Hypothalamus (tissue), 51 donors: ENCODE data around the gene DSCAML1.
A peak's percentile ranks its signal among the peaks of the same experiment; 100 is the strongest.

Experiments
- DNase-seq, 51 donors: peaks; one replicate each; lab custom pipeline; 2025; lab: John Stamatoyannopoulos, UW

Gene DSCAML1

GRCh38 chr11:117426941-117427340, 370.1 kb downstream of the DSCAML1 start:
- DNase-seq = peak in 1 of 51 donors; percentile 34

DNA sequence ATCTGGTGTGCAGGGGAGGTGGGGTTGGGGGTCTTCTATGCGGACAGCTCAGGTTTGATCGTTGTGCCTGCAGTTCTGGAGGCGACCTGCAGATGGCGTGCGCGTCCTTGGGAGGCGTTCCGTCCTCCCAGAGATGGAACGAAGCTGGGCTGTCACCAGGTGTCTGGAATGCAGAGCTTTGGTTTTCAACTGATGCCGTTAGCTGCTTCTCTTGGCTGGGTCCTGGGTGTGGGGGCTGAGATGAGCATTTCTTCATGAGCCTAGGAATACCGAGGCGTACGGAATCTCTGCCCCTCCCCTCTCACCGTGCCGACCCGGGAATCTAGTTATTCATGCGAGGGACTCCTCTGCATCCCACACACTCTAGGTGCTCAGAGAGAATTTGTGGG, 370.7 kb downstream of the DSCAML1 start:
- DNase-seq = peak in 46 of 51 donors; percentile 8 to 82 (median 54)

DNA sequence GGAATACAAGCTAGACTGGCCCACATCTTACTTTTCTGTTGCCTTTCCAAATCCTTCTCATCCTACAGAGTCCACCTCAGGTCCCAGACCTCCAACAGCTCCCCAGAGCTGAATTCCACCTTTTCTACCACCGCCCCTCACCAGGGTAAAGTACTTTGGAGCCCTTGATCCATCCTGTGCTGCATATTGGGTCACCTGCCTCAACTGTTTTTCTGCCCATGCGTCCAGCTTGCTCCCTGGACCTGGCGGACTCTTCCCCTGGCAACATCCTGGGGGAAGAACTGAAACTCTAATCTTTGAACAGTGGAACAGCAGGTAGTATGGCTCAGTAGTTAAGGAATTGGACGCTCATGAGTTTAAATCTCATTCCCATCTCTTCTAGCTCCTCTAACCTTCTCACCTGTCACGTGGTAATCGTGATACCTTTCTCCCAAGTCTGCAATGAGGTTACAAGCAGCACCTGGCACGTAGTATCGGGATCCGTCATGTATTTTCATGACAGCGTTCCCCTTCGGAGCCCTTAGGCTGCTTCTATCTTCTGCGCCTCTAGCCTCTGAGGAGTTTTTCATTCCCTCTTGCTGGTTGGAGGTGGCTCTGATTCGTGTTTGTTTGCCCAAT, 371.2 kb downstream of the DSCAML1 start:
- DNase-seq = no peak

DNA sequence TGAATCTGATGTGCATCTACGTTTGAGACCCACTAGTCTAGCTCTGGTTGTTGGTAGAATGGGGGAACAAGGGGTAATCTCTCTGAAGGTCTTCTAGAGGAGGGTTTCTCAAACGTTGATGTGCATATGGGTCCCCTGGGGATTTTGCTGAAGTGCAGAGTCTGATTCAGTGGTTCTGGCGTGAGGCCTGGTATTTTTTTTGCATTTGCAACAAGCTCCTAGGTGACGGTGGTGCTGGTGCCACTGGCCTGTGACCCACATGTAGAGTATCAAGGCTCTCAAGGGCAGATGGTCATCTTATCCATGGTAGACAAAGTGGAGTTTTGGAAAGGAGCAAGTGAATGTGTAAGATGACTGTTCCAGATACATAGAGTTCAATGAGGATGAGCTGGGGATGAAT, 372.2 kb downstream of the DSCAML1 start:
- no peak for DNase-seq

DNA sequence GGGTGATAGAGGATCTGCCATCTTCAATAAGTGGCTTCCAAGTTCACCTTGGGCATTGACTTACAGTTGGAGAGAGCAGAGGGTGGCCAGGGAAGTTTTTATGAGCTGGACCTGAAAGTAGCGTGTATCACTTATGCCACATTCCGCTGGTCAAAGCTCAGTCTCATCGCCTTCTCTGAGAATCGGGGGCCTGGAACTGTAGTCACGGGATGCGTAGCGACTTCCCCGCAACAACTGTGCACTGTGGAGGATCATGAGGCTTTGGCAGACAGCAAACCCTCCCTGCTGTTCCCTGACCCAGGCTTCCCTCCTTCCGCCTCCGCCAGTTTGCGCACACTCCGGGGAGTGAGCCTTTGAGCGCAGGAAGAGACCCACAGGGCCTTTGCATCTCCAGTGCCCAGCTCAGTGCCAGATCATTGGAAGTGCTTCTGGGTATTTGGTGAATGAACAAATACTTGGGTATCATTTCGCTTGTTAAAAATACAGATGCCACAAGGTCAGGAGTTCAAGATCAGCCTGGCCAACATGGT, 373.9 kb downstream of the DSCAML1 start:
- DNase-seq = no peak

GRCh38 chr11:117421476-117421875, 375.5 kb downstream of the DSCAML1 start:
- no peak for DNase-seq

- DNase-seq = no peak
These were observed 376.0 kb downstream of the DSCAML1 start for GRCh38 chr11:117421041-117421440.

- no peak for DNase-seq
These were observed 376.4 kb downstream of the DSCAML1 start for GRCh38 chr11:117420598-117420997.

DNA sequence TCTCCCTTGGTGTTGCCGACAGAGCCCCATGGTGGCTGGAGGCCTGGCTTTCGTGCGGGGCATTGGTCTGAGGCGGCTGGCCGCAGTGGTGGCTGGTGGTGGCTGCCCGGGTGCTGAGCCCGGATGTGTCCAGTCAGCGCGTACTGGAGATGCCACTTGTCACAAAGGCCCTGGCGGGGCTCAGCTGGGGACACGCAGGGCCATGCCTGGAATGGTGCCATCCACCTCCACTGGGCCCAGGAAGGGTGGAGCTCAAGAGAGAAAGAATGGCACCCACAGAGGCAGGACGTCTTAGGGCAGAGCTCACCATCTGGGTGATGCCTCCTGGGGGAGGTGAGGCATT, 376.9 kb downstream of the DSCAML1 start:
- DNase-seq = no peak

DNA sequence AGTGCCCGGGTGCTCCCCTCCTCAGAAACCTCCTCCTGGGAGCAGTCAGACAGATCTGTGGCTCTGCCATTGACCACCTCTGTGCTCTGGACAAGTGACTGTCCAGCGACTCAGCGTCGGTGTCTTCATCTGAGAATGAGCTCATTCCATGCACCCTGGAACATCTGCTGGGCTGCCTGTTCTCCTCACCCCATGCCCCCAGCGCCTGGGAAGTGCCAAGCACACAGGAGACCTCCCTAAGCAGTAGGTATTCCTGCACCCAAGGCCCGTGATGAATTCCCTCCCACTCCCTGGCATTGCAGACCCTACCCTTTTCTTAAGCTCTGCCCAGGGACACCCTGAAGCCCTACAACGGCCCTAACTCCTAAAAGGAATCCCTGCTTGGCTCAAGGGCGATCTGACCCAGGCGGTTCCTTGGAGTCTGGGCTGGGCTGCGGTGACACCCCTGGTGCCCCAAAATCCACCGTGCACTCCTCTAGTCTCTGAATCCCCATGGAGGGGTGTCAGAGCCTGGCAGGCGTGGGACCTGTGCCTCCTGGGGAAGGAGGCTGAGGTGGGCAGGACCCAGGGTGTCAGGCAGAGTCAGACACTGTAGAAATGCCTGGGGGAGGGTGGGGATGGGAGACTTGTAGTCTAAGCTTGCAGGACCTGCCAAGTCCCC, 377.4 kb downstream of the DSCAML1 start:
- no peak for DNase-seq

- no peak for DNase-seq
These were observed 378.1 kb downstream of the DSCAML1 start for GRCh38 chr11:117418737-117419481.

- DNase-seq = no peak
These were observed 379.2 kb downstream of the DSCAML1 start for GRCh38 chr11:117417856-117418255.

DNA sequence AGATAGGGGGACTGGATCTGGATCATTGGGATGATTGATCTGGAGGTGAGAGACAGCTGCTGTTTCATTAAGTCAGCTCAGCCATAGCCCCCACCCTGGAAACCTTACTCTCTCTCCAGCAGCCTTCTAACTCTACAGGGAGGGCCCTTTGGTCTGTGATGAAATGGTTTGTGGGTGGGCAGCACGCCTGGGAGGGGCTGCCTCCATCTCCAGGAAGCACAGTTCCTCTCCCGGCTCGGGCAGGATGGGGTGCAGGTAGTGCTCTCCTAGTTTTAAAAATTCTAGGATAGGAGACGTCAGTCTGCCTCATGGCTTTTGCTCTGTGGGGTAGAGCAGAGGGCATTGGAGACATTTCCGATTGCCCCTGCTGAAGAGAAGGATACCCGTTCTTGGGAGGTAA, 379.7 kb downstream of the DSCAML1 start:
- DNase-seq = no peak

GRCh38 chr11:117415358-117415896, 381.6 kb downstream of the DSCAML1 start:
- no peak for DNase-seq

- no peak for DNase-seq
These were observed 382.3 kb downstream of the DSCAML1 start for GRCh38 chr11:117414724-117415123.

GRCh38 chr11:117413616-117414015, 383.4 kb downstream of the DSCAML1 start:
- no peak for DNase-seq

GRCh38 chr11:117412653-117413275, 384.3 kb downstream of the DSCAML1 start:
- no peak for DNase-seq

- no peak for DNase-seq
These were observed 384.8 kb downstream of the DSCAML1 start for GRCh38 chr11:117412176-117412575.

DNA sequence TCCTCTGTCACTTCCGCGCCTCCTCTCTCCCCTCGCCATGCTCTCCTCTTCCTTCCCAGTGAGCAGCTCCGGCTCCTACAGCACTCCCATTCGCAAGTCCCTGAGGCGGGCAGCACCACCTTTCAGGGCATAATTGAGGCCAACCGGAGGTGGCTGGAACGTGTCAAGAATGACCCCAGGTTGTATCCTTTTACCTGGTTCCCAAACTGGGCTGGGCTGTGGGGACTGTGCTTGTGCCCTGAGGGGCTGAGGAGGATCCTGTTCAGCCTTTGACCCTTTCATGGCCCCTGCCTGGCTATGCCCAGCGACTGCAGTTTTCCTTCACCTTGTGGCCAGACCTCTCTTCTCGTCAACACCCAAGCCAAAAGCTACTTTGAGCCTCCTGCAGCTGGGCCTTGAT, 385.3 kb downstream of the DSCAML1 start:
- no peak for DNase-seq

DNA sequence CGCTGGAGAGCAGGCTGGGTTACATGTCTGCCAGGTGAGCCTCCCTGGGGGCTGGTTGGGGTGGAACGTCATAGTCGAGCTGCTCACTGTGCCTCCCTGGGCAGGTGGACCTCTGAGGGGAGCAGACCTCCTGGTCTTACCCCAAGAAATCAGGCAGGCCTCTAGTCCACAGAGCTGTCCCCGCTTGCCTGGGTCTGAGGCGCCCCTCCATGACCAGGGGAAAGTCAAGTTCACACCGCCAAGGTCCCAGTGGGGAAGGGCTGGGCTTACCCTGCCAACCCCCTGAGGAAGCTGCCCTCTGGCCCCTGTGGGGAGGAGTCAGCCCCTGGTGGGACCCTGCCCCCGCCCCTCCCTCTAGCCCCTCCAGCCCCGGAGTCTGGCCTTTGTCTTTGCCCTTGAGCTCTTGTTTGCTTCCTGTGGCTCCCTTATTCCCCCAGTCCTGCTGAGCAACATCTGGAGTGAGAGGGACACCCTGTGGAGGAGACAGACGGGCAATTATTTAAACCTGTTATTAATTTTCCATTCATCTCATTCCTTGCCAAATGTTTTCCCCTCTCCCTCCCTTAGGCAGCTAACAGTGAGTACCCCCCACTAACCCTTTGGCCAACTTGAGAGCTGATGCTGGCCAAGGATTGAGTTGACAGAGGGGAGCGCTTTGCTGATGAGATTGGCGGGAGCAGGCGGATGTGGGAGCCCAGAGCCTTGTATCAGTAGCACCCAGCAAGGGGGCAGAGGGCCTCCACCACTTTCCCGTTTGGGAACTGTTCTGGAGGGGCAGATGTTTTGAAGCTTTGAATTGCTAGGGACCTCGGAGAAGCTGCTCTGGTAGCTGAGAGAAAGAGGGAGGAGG, 385.9 kb downstream of the DSCAML1 start:
- DNase-seq = no peak
